ENCODE results near the gene BCOR. TPM values are rescaled to one million over a fixed set of nuclear protein-coding genes. Genes with fewer than 3 reads are reported as not detected.

The BCOR gene
- 10 to 100 TPM; 11.7 to 28.1 (median 27.9) TPM for total RNA-seq

DNA sequence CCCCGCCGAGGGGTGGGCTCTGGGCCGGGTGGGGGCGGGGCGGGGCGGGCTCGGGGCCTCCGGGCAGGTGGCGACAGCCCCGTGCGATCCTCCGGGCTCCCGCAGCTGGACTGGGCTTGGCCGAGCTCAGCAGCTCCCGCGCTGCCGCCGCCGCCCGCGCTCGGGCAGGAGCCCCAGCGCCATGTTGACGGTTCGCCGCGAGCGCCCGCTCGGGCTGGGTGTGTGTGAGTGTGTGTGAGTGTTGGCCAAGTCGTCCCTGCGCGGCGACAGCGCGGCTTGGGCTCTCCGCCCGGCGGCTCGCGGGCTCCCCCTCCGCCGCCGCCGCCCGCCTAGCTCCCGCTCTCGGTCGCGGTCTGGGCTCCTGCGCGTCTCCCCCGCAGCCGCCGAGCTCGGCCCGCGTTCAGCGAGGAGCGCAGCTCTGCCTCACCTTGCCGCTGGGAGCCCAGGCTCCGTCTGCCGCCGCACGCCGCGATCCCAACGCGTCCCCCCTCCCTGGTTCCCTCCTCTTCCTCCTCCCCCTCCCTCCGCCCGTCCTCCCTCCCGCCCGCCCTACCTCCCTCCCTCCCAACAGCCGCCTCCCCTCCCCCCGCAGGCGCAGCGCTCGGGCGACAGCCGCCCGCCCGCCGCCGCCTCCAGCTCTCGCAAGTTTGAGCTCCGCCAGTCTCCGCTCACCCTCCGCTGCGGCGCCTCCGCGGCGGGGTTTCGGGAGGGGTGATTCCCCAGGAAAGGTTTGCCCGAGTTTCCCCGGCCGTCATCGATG, at the start of gene BCOR:
Gene BCOR (minus strand): TSS at position 455 of the 760 bp plus-strand sequence. CDS start 20,029 bp downstream, outside the sequence.
- H3K9me3 ChIP-seq, result no peaks in the 10 kb centered on the region
- peaks cover 0 to 5% of the 10 kb centered on the region in 2 donors for H3K4me1 ChIP-seq
- peak within 1 kb of the TSS; percentile 71 to 89 (median 76) for H3K4me3 ChIP-seq
- TF ChIP-seq POLR2AphosphoS5 (IDR thresholded peaks at IDR 0.05) (peak; percentile 61 to 87 (median 81)), POLR2A (IDR thresholded peaks at IDR 0.05) (no peak)
- TF ChIP-seq, protein P1, sequence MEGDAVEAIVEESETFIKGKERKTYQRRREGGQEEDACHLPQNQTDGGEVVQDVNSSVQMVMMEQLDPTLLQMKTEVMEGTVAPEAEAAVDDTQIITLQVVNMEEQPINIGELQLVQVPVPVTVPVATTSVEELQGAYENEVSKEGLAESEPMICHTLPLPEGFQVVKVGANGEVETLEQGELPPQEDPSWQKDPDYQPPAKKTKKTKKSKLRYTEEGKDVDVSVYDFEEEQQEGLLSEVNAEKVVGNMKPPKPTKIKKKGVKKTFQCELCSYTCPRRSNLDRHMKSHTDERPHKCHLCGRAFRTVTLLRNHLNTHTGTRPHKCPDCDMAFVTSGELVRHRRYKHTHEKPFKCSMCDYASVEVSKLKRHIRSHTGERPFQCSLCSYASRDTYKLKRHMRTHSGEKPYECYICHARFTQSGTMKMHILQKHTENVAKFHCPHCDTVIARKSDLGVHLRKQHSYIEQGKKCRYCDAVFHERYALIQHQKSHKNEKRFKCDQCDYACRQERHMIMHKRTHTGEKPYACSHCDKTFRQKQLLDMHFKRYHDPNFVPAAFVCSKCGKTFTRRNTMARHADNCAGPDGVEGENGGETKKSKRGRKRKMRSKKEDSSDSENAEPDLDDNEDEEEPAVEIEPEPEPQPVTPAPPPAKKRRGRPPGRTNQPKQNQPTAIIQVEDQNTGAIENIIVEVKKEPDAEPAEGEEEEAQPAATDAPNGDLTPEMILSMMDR (IDR thresholded peaks at IDR 0.05), result no peak
- peak in 1 of 2 donors; percentile 73 for DNase-seq (ENCODE audit: low spot score in 2 of 2)
- H3K27ac ChIP-seq, result peak within 1 kb of the TSS; percentile 83 to 85
- H3K27me3 ChIP-seq, result peaks cover 0 to 94% of the 10 kb centered on the region in 2 donors
- H3K36me3 ChIP-seq, result no peaks in the 10 kb centered on the region
- intact Hi-C loops (cut with DNase I; ENCODE audit: low total_unique reads), result no loop called here

DNA sequence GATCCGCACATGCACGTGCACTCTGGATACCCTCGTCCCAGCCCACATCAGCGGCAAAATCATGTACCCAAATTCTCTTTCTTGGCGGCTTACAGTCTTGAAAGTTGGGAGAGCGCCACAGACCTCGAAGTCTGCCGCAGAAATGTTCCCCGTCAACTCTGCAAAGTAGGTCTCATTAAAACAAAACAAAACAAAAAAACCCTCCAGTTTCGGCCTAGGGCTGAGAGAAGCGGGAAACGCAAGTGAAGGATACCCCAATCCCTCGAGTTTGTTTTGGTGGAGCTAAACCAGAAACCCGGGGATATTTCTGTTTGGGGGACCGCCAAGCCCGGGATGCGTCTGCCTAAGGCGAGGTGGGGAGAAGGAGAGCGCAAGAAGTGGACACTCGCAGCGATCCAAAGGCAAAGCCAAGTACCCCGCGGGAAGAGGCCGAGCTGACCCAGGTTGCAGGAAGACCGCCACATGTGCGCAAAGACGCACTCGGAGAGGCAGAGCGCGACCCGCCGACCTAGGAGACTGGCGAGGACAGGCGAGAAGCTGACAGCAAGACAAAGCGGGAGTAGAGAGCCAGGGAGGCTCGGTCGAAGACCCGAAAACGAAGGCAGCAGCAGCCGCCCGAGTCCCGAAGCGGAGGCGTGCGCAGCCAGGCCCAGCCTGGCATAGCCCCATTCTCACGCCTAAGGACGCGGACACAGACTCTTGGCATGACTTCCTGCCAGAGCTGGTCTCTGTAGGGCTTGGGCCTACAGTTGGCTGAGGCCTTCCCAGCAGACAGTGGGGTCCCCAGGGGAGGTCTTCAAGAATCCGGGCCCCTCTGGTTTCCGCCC, 49.6 kb upstream of the BCOR start:
- Histone ChIP-seq H3K4me1 (no peaks in the 10 kb centered on the region), H3K4me3 (peak overlapping the region in 2 of 3 donors; percentile 50 to 75)
- no peak for DNase-seq (ENCODE audit: low spot score in 2 of 2)

DNA sequence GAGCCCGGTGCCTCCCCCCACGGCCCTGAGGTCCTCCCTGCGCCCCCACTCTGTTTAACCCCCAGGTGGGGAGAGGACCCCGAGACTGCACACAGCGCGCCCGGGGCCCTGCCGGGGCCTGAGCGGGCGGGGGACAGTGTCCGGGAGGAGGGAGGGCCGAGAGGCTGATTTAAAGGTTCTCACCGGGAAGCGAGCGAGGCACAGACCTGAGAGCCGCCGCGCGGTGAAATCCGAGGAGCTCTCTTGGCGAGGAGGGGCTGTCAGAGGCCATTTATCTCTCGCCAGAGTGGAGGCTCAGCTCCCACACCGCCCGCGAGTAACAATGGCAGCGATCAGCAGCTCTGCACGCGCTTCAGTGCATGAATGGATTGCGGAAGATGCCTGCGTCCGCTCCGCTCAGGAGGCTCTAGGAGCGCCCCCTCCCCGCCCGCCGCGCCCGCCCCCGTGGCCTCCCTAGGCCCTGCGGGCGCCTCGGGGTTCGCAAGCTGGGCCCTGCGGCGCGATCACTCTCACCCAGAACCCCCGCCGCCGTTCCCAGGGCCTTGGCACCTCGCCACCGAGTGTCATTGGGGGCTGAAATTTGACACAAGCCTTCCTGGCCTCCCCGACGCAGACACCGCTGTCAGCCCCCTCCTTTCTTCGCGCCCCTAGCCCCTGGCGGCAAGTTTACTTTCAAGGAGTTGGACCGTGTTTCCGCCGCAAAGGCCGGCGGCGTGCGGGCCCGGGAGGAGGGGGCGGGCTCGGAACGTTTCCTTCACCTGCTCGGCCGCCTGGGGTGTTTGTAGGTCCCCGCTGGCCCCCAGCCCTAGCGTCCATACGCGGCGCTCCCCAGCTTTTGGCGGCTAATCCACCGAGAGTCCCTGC, 48.7 kb upstream of the BCOR start:
- TF ChIP-seq, protein P1 (IDR thresholded peaks at IDR 0.05), result no peak
- peak in 1 of 3 donors; percentile 13 for TF ChIP-seq POLR2AphosphoS5 (IDR thresholded peaks at IDR 0.05)
- no peak for TF ChIP-seq POLR2A (IDR thresholded peaks at IDR 0.05)
- peak overlapping the region; percentile 19 to 53 for H3K27ac ChIP-seq
- DNase-seq (ENCODE audit: low spot score in 2 of 2), result no peak
- peak overlapping the region; percentile 46 to 75 (median 50) for H3K4me3 ChIP-seq
- peaks cover 3 to 4% of the 10 kb centered on the region in 2 donors for H3K4me1 ChIP-seq
- peaks cover 5 to 91% of the 10 kb centered on the region in 2 donors for H3K27me3 ChIP-seq
- intact Hi-C loops (cut with DNase I; ENCODE audit: low total_unique reads), result no loop called here
- no peaks in the 10 kb centered on the region for H3K36me3 ChIP-seq
- H3K9me3 ChIP-seq, result no peaks in the 10 kb centered on the region

More for the DNA sequence above, 49.6 kb upstream of the BCOR start:
- Histone ChIP-seq H3K27me3 (peaks cover 5 to 92% of the 10 kb centered on the region in 2 donors), H3K9me3 (no peaks in the 10 kb centered on the region), H3K27ac (no peak overlapping the region), H3K36me3 (no peaks in the 10 kb centered on the region)
- TF ChIP-seq POLR2AphosphoS5 (IDR thresholded peaks at IDR 0.05) (no peak), POLR2A (IDR thresholded peaks at IDR 0.05) (no peak)
- TF ChIP-seq, protein P1 (IDR thresholded peaks at IDR 0.05), result no peak
- intact Hi-C loops (cut with DNase I; ENCODE audit: low total_unique reads), result no loop called here

DNA sequence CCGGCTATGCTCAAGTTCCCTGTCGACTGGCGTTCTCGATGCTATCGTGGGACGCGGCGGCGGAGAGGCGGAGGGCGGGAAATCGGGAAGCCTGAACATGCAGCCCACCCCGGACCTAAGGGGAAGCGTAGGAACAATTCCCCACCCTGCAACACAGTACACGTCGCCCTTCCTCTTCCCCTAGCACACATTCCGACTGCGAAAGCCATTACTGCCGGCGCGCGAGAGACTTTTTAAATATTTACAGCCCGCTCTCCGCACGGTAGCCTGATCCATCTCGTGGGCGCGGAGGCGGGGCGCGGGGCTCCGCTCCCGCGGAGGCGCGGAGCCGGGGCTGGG, 48.1 kb upstream of the BCOR start:
- peak overlapping the region; percentile 46 to 75 (median 50) for H3K4me3 ChIP-seq
- H3K27ac ChIP-seq, result peak overlapping the region; percentile 19 to 53
- no peak for DNase-seq (ENCODE audit: low spot score in 2 of 2)
- TF ChIP-seq, protein P1 (IDR thresholded peaks at IDR 0.05), result no peak
- TF ChIP-seq POLR2A (IDR thresholded peaks at IDR 0.05) (no peak), POLR2AphosphoS5 (IDR thresholded peaks at IDR 0.05) (no peak)
- H3K4me1 ChIP-seq, result peaks cover 4 to 5% of the 10 kb centered on the region in 2 donors
- no peaks in the 10 kb centered on the region for H3K9me3 ChIP-seq
- H3K36me3 ChIP-seq, result no peaks in the 10 kb centered on the region
- peaks cover 5 to 89% of the 10 kb centered on the region in 2 donors for H3K27me3 ChIP-seq
- intact Hi-C loops (cut with DNase I; ENCODE audit: low total_unique reads), result no loop called here

Measured in breast epithelium (tissue), 4 donors.